Spleen (tissue), 7 donors: Measurements from ENCODE around the gene ATOSA.

ENCODE experiments used
- POLR2A ChIP-seq, 3 donors: fragments of 450-650 bp; IDR thresholded peaks; one replicate each; pipeline ENCODE4 v1.5.1; 2017; ENCODE audit warnings: antibody characterized with exemption in 3 of 3, mild to moderate bottlenecking in 1 of 3
- POLR2AphosphoS5 ChIP-seq, 3 donors: sonication (generic); formaldehyde crosslinking; IDR thresholded peaks; one replicate each; pipeline ENCODE4 v1.5.1; 2017; ENCODE audit warnings: antibody characterized with exemption in 3 of 3
- TF ChIP-seq, protein P1 (sequence below), 11 experiments: fragments of 200-600 bp in 7 of 11; fragments of 450-650 bp in 4 of 11; sonication (generic) in 4 of 11; IDR thresholded peaks in 8 of 11; conservative IDR thresholded peaks in 3 of 11; 1 replicate in 7 of 11; 2 replicates in 4 of 11; pipeline versions ENCODE4 v1.4.0 to v1.8.0; 2016 to 2021; ENCODE audit warnings: antibody characterized with exemption in 11 of 11, inconsistent platforms in 4 of 11, mild to moderate bottlenecking in 1 of 11
- donor health status: DM: no; HTN: no; CAD: no; lungs with moderate emphysema.
- donor health status: DM: no; HTN: no; CAD: no.
- donor health status: DM: no; HTN: no; CAD: no.

GRCh38 chr15:52709187-52709981 is 30.2 kb upstream of the ATOSA start:
- TF ChIP-seq POLR2A (IDR thresholded peaks at IDR 0.05) (peak in 1 of 3 donors; percentile 25), POLR2AphosphoS5 (IDR thresholded peaks at IDR 0.05) (peak in 2 of 3 donors; percentile 67 to 71)
- TF ChIP-seq, protein P1, sequence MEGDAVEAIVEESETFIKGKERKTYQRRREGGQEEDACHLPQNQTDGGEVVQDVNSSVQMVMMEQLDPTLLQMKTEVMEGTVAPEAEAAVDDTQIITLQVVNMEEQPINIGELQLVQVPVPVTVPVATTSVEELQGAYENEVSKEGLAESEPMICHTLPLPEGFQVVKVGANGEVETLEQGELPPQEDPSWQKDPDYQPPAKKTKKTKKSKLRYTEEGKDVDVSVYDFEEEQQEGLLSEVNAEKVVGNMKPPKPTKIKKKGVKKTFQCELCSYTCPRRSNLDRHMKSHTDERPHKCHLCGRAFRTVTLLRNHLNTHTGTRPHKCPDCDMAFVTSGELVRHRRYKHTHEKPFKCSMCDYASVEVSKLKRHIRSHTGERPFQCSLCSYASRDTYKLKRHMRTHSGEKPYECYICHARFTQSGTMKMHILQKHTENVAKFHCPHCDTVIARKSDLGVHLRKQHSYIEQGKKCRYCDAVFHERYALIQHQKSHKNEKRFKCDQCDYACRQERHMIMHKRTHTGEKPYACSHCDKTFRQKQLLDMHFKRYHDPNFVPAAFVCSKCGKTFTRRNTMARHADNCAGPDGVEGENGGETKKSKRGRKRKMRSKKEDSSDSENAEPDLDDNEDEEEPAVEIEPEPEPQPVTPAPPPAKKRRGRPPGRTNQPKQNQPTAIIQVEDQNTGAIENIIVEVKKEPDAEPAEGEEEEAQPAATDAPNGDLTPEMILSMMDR (IDR thresholded peaks at IDR 0.05 in 8 of 11, conservative IDR thresholded peaks at IDR 0.05 in 3 of 11), result no peak
